Keratinocyte (primary cell): ENCODE measurements around the gene CLEC16A. TPM values are rescaled to one million over a fixed set of nuclear protein-coding genes. Genes with fewer than 3 reads are reported as not detected.

ENCODE experiments used
- DNase-seq: peaks from one replicate; pipeline ENCODE4 v3.0.0-alpha.2; 2011; ENCODE audit warnings: low read depth, missing footprints, low spot score
- FAIRE-seq: peaks from 2 replicates; lab custom pipeline; 2011; peaks lifted over from hg19 to GRCh38; lab: Jason Lieb, UNC
- H2AFZ ChIP-seq: 2 replicates; pipeline ENCODE4 v1.6.0; 2012; ENCODE audit warnings: low read length, control low read depth, inconsistent platforms; ENCODE audit not compliant: control insufficient read depth
- H3K27ac ChIP-seq: 2 replicates; pipeline ENCODE4 v1.5.1; 2011; ENCODE audit warnings: low read length; ENCODE audit not compliant: control insufficient read depth, insufficient read depth
- H3K27me3 ChIP-seq: 3 replicates; pipeline ENCODE4 v1.6.0; 2011; ENCODE audit warnings: low read length; ENCODE audit not compliant: control insufficient read depth, insufficient read depth; ENCODE audit errors: extremely low read depth
- H3K36me3 ChIP-seq, 2 experiments: 2 replicates in 1 of 2; 3 replicates in 1 of 2; pipeline ENCODE4 v1.5.1; 2011; ENCODE audit warnings: low read length in 2 of 2, mild to moderate bottlenecking in 1 of 2; ENCODE audit not compliant: control insufficient read depth in 2 of 2, insufficient read depth in 2 of 2; ENCODE audit errors: extremely low read depth in 1 of 2
- H3K4me1 ChIP-seq: 3 replicates; pipeline ENCODE4 v1.5.1; 2011; ENCODE audit warnings: low read length; ENCODE audit not compliant: control insufficient read depth, insufficient read depth; ENCODE audit errors: extremely low read depth
- H3K4me2 ChIP-seq: 3 replicates; pipeline ENCODE4 v1.6.0; 2011; ENCODE audit warnings: low read depth, low read length; ENCODE audit not compliant: control insufficient read depth, insufficient read depth; ENCODE audit errors: extremely low read depth
- H3K4me3 ChIP-seq, 3 experiments: fragments of 200-600 bp in 1 of 3; sonication (generic) in 1 of 3; 2 replicates in 2 of 3; 3 replicates in 1 of 3; pipeline ENCODE4 v1.5.1; 2011 to 2016; ENCODE audit warnings: low read length in 3 of 3, mild to moderate bottlenecking in 3 of 3, control low read depth in 2 of 3, inconsistent platforms in 1 of 3, low read depth in 1 of 3, mixed read lengths in 1 of 3, mixed run types in 1 of 3, moderate library complexity in 1 of 3; ENCODE audit not compliant: control insufficient read depth in 2 of 3, insufficient read depth in 2 of 3; ENCODE audit errors: extremely low read depth in 1 of 3
- H3K79me2 ChIP-seq: 2 replicates; pipeline ENCODE4 v1.6.0; 2012; ENCODE audit warnings: low read length; ENCODE audit not compliant: control insufficient read depth, insufficient read depth
- H3K9ac ChIP-seq: 3 replicates; pipeline ENCODE4 v1.6.0; 2011; ENCODE audit warnings: low read length; ENCODE audit not compliant: control insufficient read depth, insufficient read depth; ENCODE audit errors: extremely low read depth
- H3K9me1 ChIP-seq: 3 replicates; pipeline ENCODE4 v1.6.0; 2011; ENCODE audit warnings: low read length; ENCODE audit not compliant: control insufficient read depth, insufficient read depth; ENCODE audit errors: extremely low read depth
- H3K9me3 ChIP-seq: 2 replicates; pipeline ENCODE4 v1.5.1; 2012; ENCODE audit warnings: low read depth, low read length; ENCODE audit not compliant: control insufficient read depth
- H4K20me1 ChIP-seq: 3 replicates; pipeline ENCODE4 v1.6.0; 2011; ENCODE audit warnings: low read length; ENCODE audit not compliant: control insufficient read depth, insufficient read depth; ENCODE audit errors: extremely low read depth
- EZH2 ChIP-seq: IDR thresholded peaks from one replicate; pipeline ENCODE4 v1.6.1; 2012; ENCODE audit warnings: inconsistent platforms, mild to moderate bottlenecking, low read length, moderate library complexity
- dilution Hi-C: fragments of 300-500 bp; cut with MboI; formaldehyde crosslinking; loops from one replicate; pipeline ENCODE4 v1.7.0; 2020; ENCODE audit warnings: low sequenced_read_pairs; ENCODE audit not compliant: extremely low pct_ligation_motif_present
- polyA plus RNA-seq, 5 experiments: library from polyadenylated mRNA; depleted of rRNA in 3 of 5; stranded (reverse) in 3 of 5; stranded (forward) in 1 of 5; unstranded in 1 of 5; fragments of >200 nt; gene quantifications; 1 replicate in 1 of 5; 2 replicates in 3 of 5; 3 replicates in 1 of 5; pipeline versions ENCODE4 v1.2.1 to v1.2.3, GENCODE V29; 2011 to 2012; ENCODE audit warnings: missing spikeins in 2 of 5, low read depth in 1 of 5, low replicate concordance in 1 of 5
- TF ChIP-seq, protein P1 (sequence below), 3 experiments: IDR thresholded peaks in 1 of 3; conservative IDR thresholded peaks in 1 of 3; optimal IDR thresholded peaks in 1 of 3; 2 replicates in 2 of 3; 3 replicates in 1 of 3; pipeline versions ENCODE3 to v1.5.1; 2011; ENCODE audit warnings: low read length in 3 of 3, mild to moderate bottlenecking in 3 of 3, moderate library complexity in 2 of 3, control low read depth in 1 of 3, inconsistent platforms in 1 of 3; ENCODE audit not compliant: insufficient read depth in 2 of 3; ENCODE audit errors: extremely low read depth in 1 of 3

Gene CLEC16A
- polyA plus RNA-seq, 1 donor (not counting 4 experiments of a cell fraction or from before 2014, with no cell fraction given): 9.5 TPM

DNA sequence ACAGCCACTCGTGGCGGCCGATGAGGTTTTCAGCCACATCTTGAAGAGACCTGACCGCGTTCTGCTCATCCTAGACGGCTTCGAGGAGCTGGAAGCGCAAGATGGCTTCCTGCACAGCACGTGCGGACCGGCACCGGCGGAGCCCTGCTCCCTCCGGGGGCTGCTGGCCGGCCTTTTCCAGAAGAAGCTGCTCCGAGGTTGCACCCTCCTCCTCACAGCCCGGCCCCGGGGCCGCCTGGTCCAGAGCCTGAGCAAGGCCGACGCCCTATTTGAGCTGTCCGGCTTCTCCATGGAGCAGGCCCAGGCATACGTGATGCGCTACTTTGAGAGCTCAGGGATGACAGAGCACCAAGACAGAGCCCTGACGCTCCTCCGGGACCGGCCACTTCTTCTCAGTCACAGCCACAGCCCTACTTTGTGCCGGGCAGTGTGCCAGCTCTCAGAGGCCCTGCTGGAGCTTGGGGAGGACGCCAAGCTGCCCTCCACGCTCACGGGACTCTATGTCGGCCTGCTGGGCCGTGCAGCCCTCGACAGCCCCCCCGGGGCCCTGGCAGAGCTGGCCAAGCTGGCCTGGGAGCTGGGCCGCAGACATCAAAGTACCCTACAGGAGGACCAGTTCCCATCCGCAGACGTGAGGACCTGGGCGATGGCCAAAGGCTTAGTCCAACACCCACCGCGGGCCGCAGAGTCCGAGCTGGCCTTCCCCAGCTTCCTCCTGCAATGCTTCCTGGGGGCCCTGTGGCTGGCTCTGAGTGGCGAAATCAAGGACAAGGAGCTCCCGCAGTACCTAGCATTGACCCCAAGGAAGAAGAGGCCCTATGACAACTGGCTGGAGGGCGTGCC, 37.2 kb upstream of the CLEC16A start:
- no peak for TF ChIP-seq EZH2
- TF ChIP-seq, protein P1, sequence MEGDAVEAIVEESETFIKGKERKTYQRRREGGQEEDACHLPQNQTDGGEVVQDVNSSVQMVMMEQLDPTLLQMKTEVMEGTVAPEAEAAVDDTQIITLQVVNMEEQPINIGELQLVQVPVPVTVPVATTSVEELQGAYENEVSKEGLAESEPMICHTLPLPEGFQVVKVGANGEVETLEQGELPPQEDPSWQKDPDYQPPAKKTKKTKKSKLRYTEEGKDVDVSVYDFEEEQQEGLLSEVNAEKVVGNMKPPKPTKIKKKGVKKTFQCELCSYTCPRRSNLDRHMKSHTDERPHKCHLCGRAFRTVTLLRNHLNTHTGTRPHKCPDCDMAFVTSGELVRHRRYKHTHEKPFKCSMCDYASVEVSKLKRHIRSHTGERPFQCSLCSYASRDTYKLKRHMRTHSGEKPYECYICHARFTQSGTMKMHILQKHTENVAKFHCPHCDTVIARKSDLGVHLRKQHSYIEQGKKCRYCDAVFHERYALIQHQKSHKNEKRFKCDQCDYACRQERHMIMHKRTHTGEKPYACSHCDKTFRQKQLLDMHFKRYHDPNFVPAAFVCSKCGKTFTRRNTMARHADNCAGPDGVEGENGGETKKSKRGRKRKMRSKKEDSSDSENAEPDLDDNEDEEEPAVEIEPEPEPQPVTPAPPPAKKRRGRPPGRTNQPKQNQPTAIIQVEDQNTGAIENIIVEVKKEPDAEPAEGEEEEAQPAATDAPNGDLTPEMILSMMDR (optimal IDR thresholded peaks at IDR 0.05 in 1 of 3, IDR thresholded peaks at IDR 0.05 in 1 of 3, conservative IDR thresholded peaks at IDR 0.05 in 1 of 3; ENCODE audit: extremely low read depth in 1 of 3, insufficient read depth in 2 of 3, low read length in 3 of 3): no peak
- Histone ChIP-seq H3K27ac (no peak overlapping the region), H3K9me1 (no peaks in the 10 kb centered on the region), H3K9ac (no peak overlapping the region), H3K4me1 (no peaks in the 10 kb centered on the region), H3K79me2 (no peaks in the 10 kb centered on the region), H2AFZ (no peak overlapping the region), H3K27me3 (no peaks in the 10 kb centered on the region), H3K4me3 (no peak overlapping the region), H4K20me1 (no peaks in the 10 kb centered on the region), H3K9me3 (peaks cover 3% of the 10 kb centered on the region), H3K36me3 (no peaks in the 10 kb centered on the region), H3K4me2 (no peak overlapping the region)
- dilution Hi-C loops: loop anchor here (25.0 kb wide), 1 partner anchor 170 kb away; the partner anchor contains the start of gene NUBP1
- no peak for DNase-seq
- FAIRE-seq: no peak

DNA sequence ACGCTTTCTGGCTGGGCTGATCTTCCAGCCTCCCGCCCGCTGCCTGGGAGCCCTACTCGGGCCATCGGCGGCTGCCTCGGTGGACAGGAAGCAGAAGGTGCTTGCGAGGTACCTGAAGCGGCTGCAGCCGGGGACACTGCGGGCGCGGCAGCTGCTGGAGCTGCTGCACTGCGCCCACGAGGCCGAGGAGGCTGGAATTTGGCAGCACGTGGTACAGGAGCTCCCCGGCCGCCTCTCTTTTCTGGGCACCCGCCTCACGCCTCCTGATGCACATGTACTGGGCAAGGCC, 36.7 kb upstream of the CLEC16A start:
- dilution Hi-C loops: loop anchor here (25.0 kb wide), 1 partner anchor 170 kb away; the partner anchor contains the start of gene NUBP1
- Histone ChIP-seq H3K9me1 (no peaks in the 10 kb centered on the region), H3K9me3 (peaks cover 3% of the 10 kb centered on the region), H2AFZ (no peak overlapping the region), H3K4me1 (no peaks in the 10 kb centered on the region), H3K4me2 (no peak overlapping the region), H3K27me3 (no peaks in the 10 kb centered on the region), H3K9ac (no peak overlapping the region), H3K36me3 (no peaks in the 10 kb centered on the region), H3K79me2 (no peaks in the 10 kb centered on the region), H4K20me1 (no peaks in the 10 kb centered on the region), H3K27ac (no peak overlapping the region), H3K4me3 (no peak overlapping the region)
- FAIRE-seq (no peak), DNase-seq (no peak)
- TF ChIP-seq, protein P1 (optimal IDR thresholded peaks at IDR 0.05 in 1 of 3, IDR thresholded peaks at IDR 0.05 in 1 of 3, conservative IDR thresholded peaks at IDR 0.05 in 1 of 3; ENCODE audit: extremely low read depth in 1 of 3, insufficient read depth in 2 of 3, low read length in 3 of 3): no peak
- TF ChIP-seq EZH2: no peak
